ENCODE measurements around the gene CDV3.

- TF ChIP-seq EZH2 (IDR thresholded peaks at IDR 0.05; ENCODE audit: low read depth), result no peak
- no peak for TF ChIP-seq CTCF (conservative IDR thresholded peaks at IDR 0.05)
Observed at GRCh38 chr3:133572158-133573053, 1.1 kb upstream of the CDV3 start.

Measured in PC-9 (cell line).